Stomach smooth muscle (tissue), 2 donors: ENCODE measurements around the gene C9orf85.

Experiments used
- H3K27ac ChIP-seq: one replicate; pipeline ENCODE4 v1.7.0; 2013; ENCODE audit warnings: mild to moderate bottlenecking, low read length, inconsistent platforms
- H3K27me3 ChIP-seq, 2 donors: one replicate each; pipeline ENCODE4 v1.7.0; 2013; ENCODE audit warnings: low read length in 2 of 2; ENCODE audit not compliant: insufficient read depth in 2 of 2, control insufficient read depth in 1 of 2
- H3K36me3 ChIP-seq, 2 donors: one replicate each; pipeline ENCODE4 v1.7.0; 2013; ENCODE audit warnings: low read length in 2 of 2; ENCODE audit not compliant: control insufficient read depth in 2 of 2, insufficient read depth in 2 of 2
- H3K4me1 ChIP-seq: one replicate; pipeline ENCODE4 v1.7.0; 2013; ENCODE audit warnings: low read length; ENCODE audit not compliant: control insufficient read depth, insufficient read depth
- H3K4me3 ChIP-seq, 2 donors: one replicate each; pipeline ENCODE4 v1.7.0; 2013; ENCODE audit warnings: low read length in 2 of 2
- H3K9ac ChIP-seq, 2 donors: one replicate each; pipeline ENCODE4 v1.7.0; 2013; ENCODE audit warnings: low read length in 2 of 2, mild to moderate bottlenecking in 1 of 2
- H3K9me3 ChIP-seq, 2 donors: one replicate each; pipeline ENCODE4 v1.7.0; 2013; ENCODE audit warnings: low read length in 2 of 2; ENCODE audit not compliant: control insufficient read depth in 2 of 2
- donor health status: healthy.
- donor health status: Pancreatic carcinoma.

Gene C9orf85

GRCh38 chr9:71911061-71911907 is at the start of gene C9orf85, which contains the start of gene ABHD17B:
Gene C9orf85 (plus strand): TSS chr9:71911639. CDS start chr9:71911735, 96 bp downstream.
Gene ABHD17B (minus strand): TSS chr9:71911193. CDS start chr9:71875080, 36,113 bp downstream.
- no peaks in the 10 kb centered on the region for H3K9me3 ChIP-seq
- peak within 1 kb of the TSS; percentile 85 for H3K27ac ChIP-seq
- peak within 1 kb of the TSS; percentile 84 to 86 for H3K9ac ChIP-seq
- no peaks in the 10 kb centered on the region for H3K36me3 ChIP-seq
- peaks cover 7% of the 10 kb centered on the region for H3K4me1 ChIP-seq
- no peaks in the 10 kb centered on the region for H3K27me3 ChIP-seq
- peak within 1 kb of the TSS; percentile 77 to 96 for H3K4me3 ChIP-seq

- H3K4me3 ChIP-seq = no peak overlapping the region
- peaks cover 0 to 3% of the 10 kb centered on the region in 2 donors for H3K36me3 ChIP-seq
- H3K27ac ChIP-seq = no peak overlapping the region
Measured at GRCh38 chr9:71863631-71864030, 47.8 kb upstream of the C9orf85 start.

GRCh38 chr9:71875345-71875744 is 36.1 kb upstream of the C9orf85 start:
- no peaks in the 10 kb centered on the region for H3K27me3 ChIP-seq
- no peak overlapping the region for H3K4me3 ChIP-seq
- peaks cover 0 to 7% of the 10 kb centered on the region in 2 donors for H3K9me3 ChIP-seq
- no peak overlapping the region for H3K9ac ChIP-seq
- H3K4me1 ChIP-seq = no peaks in the 10 kb centered on the region
- no peaks in the 10 kb centered on the region for H3K36me3 ChIP-seq
- no peak overlapping the region for H3K27ac ChIP-seq

More at GRCh38 chr9:71863631-71864030, 47.8 kb upstream of the C9orf85 start:
- Histone ChIP-seq H3K27me3 (no peaks in the 10 kb centered on the region), H3K4me1 (no peaks in the 10 kb centered on the region), H3K9me3 (no peaks in the 10 kb centered on the region), H3K9ac (no peak overlapping the region)

GRCh38 chr9:71876106-71876505 is 35.3 kb upstream of the C9orf85 start:
- H3K36me3 ChIP-seq = no peaks in the 10 kb centered on the region
- H3K27me3 ChIP-seq = no peaks in the 10 kb centered on the region
- H3K9ac ChIP-seq = no peak overlapping the region
- peaks cover 0 to 7% of the 10 kb centered on the region in 2 donors for H3K9me3 ChIP-seq
- H3K27ac ChIP-seq = no peak overlapping the region
- H3K4me1 ChIP-seq = no peaks in the 10 kb centered on the region
- H3K4me3 ChIP-seq = no peak overlapping the region

- H3K4me3 ChIP-seq = no peak overlapping the region
- H3K27me3 ChIP-seq = no peaks in the 10 kb centered on the region
- no peak overlapping the region for H3K9ac ChIP-seq
- H3K4me1 ChIP-seq = no peaks in the 10 kb centered on the region
- no peak overlapping the region for H3K27ac ChIP-seq
- H3K36me3 ChIP-seq = no peaks in the 10 kb centered on the region
- peaks cover 0 to 7% of the 10 kb centered on the region in 2 donors for H3K9me3 ChIP-seq
Measured at GRCh38 chr9:71876829-71877228, 34.6 kb upstream of the C9orf85 start.

GRCh38 chr9:71878327-71879274 is 32.8 kb upstream of the C9orf85 start:
- H3K36me3 ChIP-seq = no peaks in the 10 kb centered on the region
- no peaks in the 10 kb centered on the region for H3K4me1 ChIP-seq
- H3K27ac ChIP-seq = no peak overlapping the region
- no peak overlapping the region for H3K4me3 ChIP-seq
- peaks cover 0 to 7% of the 10 kb centered on the region in 2 donors for H3K9me3 ChIP-seq
- H3K27me3 ChIP-seq = no peaks in the 10 kb centered on the region
- H3K9ac ChIP-seq = no peak overlapping the region

GRCh38 chr9:71879644-71880174 is 31.7 kb upstream of the C9orf85 start:
- Histone ChIP-seq H3K4me1 (no peaks in the 10 kb centered on the region), H3K27ac (no peak overlapping the region), H3K9ac (no peak overlapping the region), H3K4me3 (no peak overlapping the region), H3K36me3 (no peaks in the 10 kb centered on the region), H3K9me3 (peaks cover 0 to 7% of the 10 kb centered on the region in 2 donors), H3K27me3 (no peaks in the 10 kb centered on the region)

GRCh38 chr9:71884005-71884404 is 27.4 kb upstream of the C9orf85 start:
- no peak overlapping the region for H3K4me3 ChIP-seq
- no peaks in the 10 kb centered on the region for H3K4me1 ChIP-seq
- H3K27ac ChIP-seq = no peak overlapping the region
- H3K36me3 ChIP-seq = no peaks in the 10 kb centered on the region
- peaks cover 0 to under 1% of the 10 kb centered on the region in 2 donors for H3K9me3 ChIP-seq
- no peaks in the 10 kb centered on the region for H3K27me3 ChIP-seq
- no peak overlapping the region for H3K9ac ChIP-seq

GRCh38 chr9:71885467-71885866 is 26.0 kb upstream of the C9orf85 start:
- no peak overlapping the region for H3K27ac ChIP-seq
- H3K9ac ChIP-seq = no peak overlapping the region
- H3K4me1 ChIP-seq = no peaks in the 10 kb centered on the region
- H3K9me3 ChIP-seq = no peaks in the 10 kb centered on the region
- H3K36me3 ChIP-seq = no peaks in the 10 kb centered on the region
- H3K27me3 ChIP-seq = no peaks in the 10 kb centered on the region
- H3K4me3 ChIP-seq = no peak overlapping the region

GRCh38 chr9:71886015-71886414 is 25.4 kb upstream of the C9orf85 start:
- no peaks in the 10 kb centered on the region for H3K9me3 ChIP-seq
- H3K27me3 ChIP-seq = no peaks in the 10 kb centered on the region
- no peak overlapping the region for H3K4me3 ChIP-seq
- H3K36me3 ChIP-seq = no peaks in the 10 kb centered on the region
- no peak overlapping the region for H3K9ac ChIP-seq
- H3K27ac ChIP-seq = no peak overlapping the region
- no peaks in the 10 kb centered on the region for H3K4me1 ChIP-seq
